ENCODE data around the gene STK11. TPM values are rescaled to one million over a fixed set of nuclear protein-coding genes. Genes with fewer than 3 reads are reported as not detected.

Gene STK11
- polyA plus RNA-seq, 2 of the 4 experiments (the other 2 are of a cell fraction), result 16.2 to 33.6 TPM

- TF ChIP-seq REST (IDR thresholded peaks at IDR 0.05) (no peak), RFX5 (IDR thresholded peaks at IDR 0.05) (no peak)
Observed at GRCh38 chr19:1238369-1239303, 33.1 kb downstream of the STK11 start (continued).

- DNase-seq (ENCODE audit: low read depth in 1 of 2, low spot score in 1 of 2) (no peak), ATAC-seq (no peak), FAIRE-seq (no peak)
- H3K27ac ChIP-seq, result peak overlapping the region; percentile 80 to 100; a peak in 5 of 6 replicates
- H3K4me2 ChIP-seq, result peak overlapping the region; percentile 98
- CTCF ChIA-PET, result interaction anchor here (0.6 to 2.3 kb wide), 9 partner anchors 11 to 1223 kb away, joined by 3 to 15 read pairs (median 5); no protein-coding TSS in a partner anchor
- H3K4me1 ChIP-seq, result peaks cover 36% of the 10 kb centered on the region
- no peak overlapping the region; the same call in 2 of the 3 replicates for H3K4me3 ChIP-seq
- POLR2A ChIA-PET, result no interaction called here
- no peaks in the 10 kb centered on the region for H3K9me3 ChIP-seq
- 91% methylated on average over 11 of the region's 11 CpGs for WGBS (ENCODE audit: missing lambda C conversion rate)
- TF ChIP-seq RCOR1 (IDR thresholded peaks at IDR 0.05; ENCODE audit: low read depth, low read length), result no peak
- no peak for TF ChIP-seq NPAS2 (CRISPR knock-in tag; IDR thresholded peaks at IDR 0.05; ENCODE audit: borderline replicate concordance)
Observed at GRCh38 chr19:1239420-1239795, 33.8 kb downstream of the STK11 start.

- CTCF ChIA-PET, result interaction anchor here (0.7 to 7.5 kb wide), 17 partner anchors 10 to 318 kb away, joined by 3 to 500 read pairs (median 4); partner anchors contain the start of gene CIRBP
- 6% methylated on average over 26 of the region's 84 CpGs for WGBS (ENCODE audit: missing lambda C conversion rate)
- Histone ChIP-seq H3K4me3 (peak overlapping the region; percentile 39), H3K27ac (peak overlapping the region; percentile 80 to 100), H3K9me3 (no peaks in the 10 kb centered on the region), H3K4me2 (peak overlapping the region; percentile 98), H3K4me1 (peaks cover 42% of the 10 kb centered on the region)
- no peak for FAIRE-seq
- POLR2A ChIA-PET, result interaction anchor here (0.8 kb wide), 1 partner anchor 256 kb away, joined by 7 read pairs; the partner anchor contains the start of gene WDR18
- TF ChIP-seq JUN (IDR thresholded peaks at IDR 0.05), result peak in 1 of 2 experiments; percentile 43; a peak in 1 of 5 replicates
- TF ChIP-seq NFE2L2 (conservative IDR thresholded peaks at IDR 0.05; ENCODE audit: low read length), result no peak
- TF ChIP-seq SMC3 (IDR thresholded peaks at IDR 0.05), result peak; percentile 79
- peak; percentile 66 to 90 for TF ChIP-seq RAD21 (conservative IDR thresholded peaks at IDR 0.05 in 1 of 2, IDR thresholded peaks at IDR 0.05 in 1 of 2)
- no peak for TF ChIP-seq BCL3 (IDR thresholded peaks at IDR 0.05)
- TF ChIP-seq FOSL2 (IDR thresholded peaks at IDR 0.05), result no peak
- peak; percentile 82 for TF ChIP-seq FOSL2 (CRISPR knock-in tag; IDR thresholded peaks at IDR 0.05)
- peak; percentile 78 for TF ChIP-seq CTCF (IDR thresholded peaks at IDR 0.05)
- 0 out of 2 replicates have a peak, but pooled peaks have one; percentile 24 for TF ChIP-seq KDM5A (IDR thresholded peaks at IDR 0.05)
- no peak for TF ChIP-seq NPAS2 (CRISPR knock-in tag; IDR thresholded peaks at IDR 0.05; ENCODE audit: borderline replicate concordance)
- no peak for TF ChIP-seq HES2 (IDR thresholded peaks at IDR 0.05)
- TF ChIP-seq EP300 (IDR thresholded peaks at IDR 0.05), result no peak
- peak; percentile 79 to 87 for DNase-seq (ENCODE audit: low read depth in 1 of 2, low spot score in 1 of 2)
- ATAC-seq, result peak; percentile 41 to 42
Observed at GRCh38 chr19:1239796-1240737, 34.5 kb downstream of the STK11 start.
